ENCODE measurements around the gene HOXB3. TPM values are rescaled to one million over a fixed set of nuclear protein-coding genes. Genes with fewer than 3 reads are reported as not detected.

HOXB3 gene
- total and polyA plus RNA-seq, 7 donors, result 6.2 to 64.3 (median 25.3) TPM

DNA sequence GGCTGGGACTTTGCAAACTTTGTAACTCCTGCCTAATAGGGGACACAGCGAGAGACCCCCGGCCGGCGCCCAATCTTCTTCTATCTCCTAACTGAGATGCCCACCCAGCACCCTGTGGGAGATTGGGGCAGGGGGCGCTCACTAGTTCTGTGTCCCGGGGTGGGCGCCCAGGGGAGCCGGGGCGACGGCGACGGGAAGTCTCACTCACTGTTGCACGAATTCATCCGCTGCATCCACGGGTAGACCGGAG, 7.4 kb upstream of the HOXB3 start:
- intact Hi-C loops (cut with DNase I), result no loop called here
- H3K27ac ChIP-seq, result peak overlapping the region; percentile 23 to 99 (median 86)
- no peak for DNase-seq
- TF ChIP-seq, protein P1, sequence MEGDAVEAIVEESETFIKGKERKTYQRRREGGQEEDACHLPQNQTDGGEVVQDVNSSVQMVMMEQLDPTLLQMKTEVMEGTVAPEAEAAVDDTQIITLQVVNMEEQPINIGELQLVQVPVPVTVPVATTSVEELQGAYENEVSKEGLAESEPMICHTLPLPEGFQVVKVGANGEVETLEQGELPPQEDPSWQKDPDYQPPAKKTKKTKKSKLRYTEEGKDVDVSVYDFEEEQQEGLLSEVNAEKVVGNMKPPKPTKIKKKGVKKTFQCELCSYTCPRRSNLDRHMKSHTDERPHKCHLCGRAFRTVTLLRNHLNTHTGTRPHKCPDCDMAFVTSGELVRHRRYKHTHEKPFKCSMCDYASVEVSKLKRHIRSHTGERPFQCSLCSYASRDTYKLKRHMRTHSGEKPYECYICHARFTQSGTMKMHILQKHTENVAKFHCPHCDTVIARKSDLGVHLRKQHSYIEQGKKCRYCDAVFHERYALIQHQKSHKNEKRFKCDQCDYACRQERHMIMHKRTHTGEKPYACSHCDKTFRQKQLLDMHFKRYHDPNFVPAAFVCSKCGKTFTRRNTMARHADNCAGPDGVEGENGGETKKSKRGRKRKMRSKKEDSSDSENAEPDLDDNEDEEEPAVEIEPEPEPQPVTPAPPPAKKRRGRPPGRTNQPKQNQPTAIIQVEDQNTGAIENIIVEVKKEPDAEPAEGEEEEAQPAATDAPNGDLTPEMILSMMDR (IDR thresholded peaks at IDR 0.05), result no peak
- no peak for TF ChIP-seq POLR2A (IDR thresholded peaks at IDR 0.05)
- TF ChIP-seq EP300 (IDR thresholded peaks at IDR 0.05), result no peak
- no peak for TF ChIP-seq POLR2AphosphoS5 (IDR thresholded peaks at IDR 0.05)
- no peaks in the 10 kb centered on the region for H3K36me3 ChIP-seq
- WGBS, 2 donors, result 10 to 28% methylated on average over 16 of the region's 16 CpGs
- no peaks in the 10 kb centered on the region for H3K9me3 ChIP-seq
- H3K4me3 ChIP-seq, result peak overlapping the region; percentile 50 to 70 (median 60)
- H3K4me1 ChIP-seq, result peaks cover 0 to 88% (median 77%) of the 10 kb centered on the region in 4 donors
- H3K27me3 ChIP-seq, result peaks cover 0 to 11% (median 0%) of the 10 kb centered on the region in 3 donors

DNA sequence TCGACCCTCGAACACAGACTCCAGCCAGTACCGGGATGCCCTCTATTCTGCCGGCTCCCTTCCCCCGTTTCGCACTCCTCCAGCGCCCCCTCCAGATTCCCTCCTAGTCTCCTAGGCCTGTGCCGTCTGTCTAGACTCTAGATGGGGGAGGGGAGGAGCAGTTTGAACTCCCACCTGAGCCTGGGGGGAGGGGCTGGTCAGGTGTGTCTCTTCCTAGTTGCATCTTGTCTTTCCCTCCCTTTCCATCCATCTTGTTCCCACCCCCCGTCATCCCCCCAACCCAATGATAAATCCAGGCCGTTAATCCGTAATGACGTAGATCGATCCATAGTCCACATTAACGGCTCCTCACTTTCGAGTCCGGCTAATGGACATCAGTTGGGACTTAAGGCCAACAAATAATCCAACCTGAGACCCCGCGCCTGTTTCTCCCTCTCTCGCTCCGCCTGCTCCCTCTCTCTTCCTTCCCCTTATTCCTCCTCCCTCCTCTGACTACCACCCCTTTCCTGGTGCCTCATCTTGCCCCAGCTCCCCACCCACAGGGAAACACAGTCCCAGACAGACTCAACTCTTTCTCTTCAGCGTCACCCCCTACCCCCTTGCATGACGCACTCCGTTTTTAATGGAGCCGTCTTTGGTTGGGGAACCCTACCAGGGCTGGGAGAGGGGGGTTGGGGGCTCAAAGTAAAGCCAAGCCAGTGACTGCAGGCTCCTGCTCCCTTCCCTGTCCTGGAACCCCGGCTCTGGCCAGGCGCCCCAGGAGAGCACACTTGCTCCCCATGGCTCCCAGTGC, 6.9 kb upstream of the HOXB3 start:
- intact Hi-C loops (cut with DNase I), result loop anchor here (1.0 kb wide), 1 partner anchor 261 kb away; no protein-coding TSS in a partner anchor

DNA sequence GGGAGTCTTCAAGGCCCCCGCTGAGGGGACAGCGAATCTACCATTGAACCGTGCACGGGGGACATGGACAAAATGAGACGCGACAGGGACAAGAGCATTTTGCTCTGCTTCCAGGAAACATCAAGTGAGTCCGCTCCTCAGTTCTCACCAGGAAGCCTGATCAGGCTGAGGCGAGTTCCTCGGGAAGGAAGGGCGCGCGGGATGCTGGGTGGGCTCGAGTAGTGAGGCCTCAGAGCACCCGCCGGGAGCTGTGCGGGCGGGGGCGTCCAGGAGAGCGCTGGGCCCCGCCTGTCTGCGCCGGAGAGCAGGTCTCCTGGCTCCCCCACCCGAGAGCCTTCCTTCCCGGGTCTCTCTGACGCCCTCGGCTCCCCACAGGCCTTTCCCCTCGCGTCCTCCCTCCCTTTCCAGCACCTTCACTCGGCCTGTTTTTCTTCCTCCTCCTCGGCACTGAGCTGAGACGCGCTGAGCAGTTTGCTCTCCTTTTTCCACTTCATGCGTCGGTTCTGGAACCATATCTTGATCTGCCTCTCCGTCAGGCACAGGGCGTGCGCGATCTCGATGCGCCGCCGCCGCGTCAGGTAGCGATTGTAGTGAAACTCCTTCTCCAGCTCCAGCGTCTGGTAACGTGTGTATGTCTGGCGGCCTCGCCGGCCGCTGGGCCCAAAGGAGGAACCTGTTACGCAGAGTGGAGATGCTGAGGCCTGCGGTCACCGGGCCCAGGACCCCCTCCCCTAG, 6.1 kb upstream of the HOXB3 start:
- H3K27me3 ChIP-seq, result peaks cover 0 to 8% (median 0%) of the 10 kb centered on the region in 3 donors
- no peaks in the 10 kb centered on the region for H3K9me3 ChIP-seq
- 46 to 76% methylated on average over 54 of the region's 54 CpGs for WGBS, 2 donors
- intact Hi-C loops (cut with DNase I), result loop anchor here (1.0 kb wide), 1 partner anchor 260 kb away; no protein-coding TSS in a partner anchor
- peaks cover 0 to 76% (median 66%) of the 10 kb centered on the region in 4 donors for H3K4me1 ChIP-seq
- no peak for DNase-seq
- peak overlapping the region; percentile 50 to 70 (median 60) for H3K4me3 ChIP-seq
- no peaks in the 10 kb centered on the region for H3K36me3 ChIP-seq
- H3K27ac ChIP-seq, result peak overlapping the region in 3 of 4 donors; percentile 76 to 99 (median 95)
- TF ChIP-seq, protein P1 (IDR thresholded peaks at IDR 0.05), result no peak
- TF ChIP-seq EP300 (IDR thresholded peaks at IDR 0.05), result no peak
- no peak for TF ChIP-seq POLR2A (IDR thresholded peaks at IDR 0.05)
- peak in 1 of 4 donors; percentile 25 for TF ChIP-seq POLR2AphosphoS5 (IDR thresholded peaks at IDR 0.05)

More for the DNA sequence above, 6.9 kb upstream of the HOXB3 start:
- Histone ChIP-seq H3K36me3 (no peaks in the 10 kb centered on the region), H3K27me3 (peaks cover 0 to 11% (median 0%) of the 10 kb centered on the region in 3 donors), H3K27ac (peak overlapping the region in 3 of 4 donors; percentile 76 to 99 (median 95)), H3K4me1 (peaks cover 0 to 84% (median 72%) of the 10 kb centered on the region in 4 donors), H3K4me3 (peak overlapping the region; percentile 50 to 70 (median 60)), H3K9me3 (no peaks in the 10 kb centered on the region)
- TF ChIP-seq, protein P1 (IDR thresholded peaks at IDR 0.05), result no peak
- TF ChIP-seq EP300 (IDR thresholded peaks at IDR 0.05), result no peak
- TF ChIP-seq POLR2AphosphoS5 (IDR thresholded peaks at IDR 0.05), result peak in 3 of 4 donors; percentile 24 to 46 (median 46)
- no peak for TF ChIP-seq POLR2A (IDR thresholded peaks at IDR 0.05)
- 31 to 71% methylated on average over 26 of the region's 26 CpGs for WGBS, 2 donors
- peak; percentile 75 for DNase-seq

DNA sequence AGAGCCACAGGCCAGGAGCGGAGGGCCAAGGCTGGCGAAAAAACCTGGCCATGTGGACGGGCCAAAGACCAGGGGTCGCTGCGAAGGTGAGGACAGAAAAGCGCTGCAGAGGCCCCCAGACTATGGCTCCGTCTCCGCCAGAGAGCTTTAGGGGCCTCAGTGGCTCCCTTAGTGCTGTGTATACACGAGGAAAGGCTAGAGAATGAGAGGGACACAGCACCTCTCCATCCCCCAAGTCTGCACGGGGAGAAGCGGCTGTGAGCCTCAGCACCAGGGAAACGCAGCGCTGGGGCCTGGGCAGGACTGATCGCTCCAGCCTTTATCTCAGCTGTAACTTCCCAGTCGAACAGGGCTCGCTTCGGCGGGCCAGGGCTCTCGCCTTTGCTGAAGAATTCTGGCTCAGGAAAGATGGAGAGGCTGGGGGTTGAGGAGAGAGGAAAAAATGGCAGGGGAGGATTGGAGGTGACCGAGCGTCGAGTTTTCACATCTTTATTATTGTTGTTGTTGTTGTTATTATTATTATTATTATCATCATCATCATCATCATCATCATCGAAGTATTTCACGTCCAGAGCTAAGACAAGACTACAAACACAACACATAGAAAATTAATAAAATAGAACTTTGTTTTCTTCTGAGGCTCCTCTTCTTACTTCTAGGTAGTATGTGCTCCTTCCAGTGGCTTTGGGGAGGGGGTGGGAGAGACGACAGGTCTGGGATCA, 5.4 kb upstream of the HOXB3 start:
- H3K36me3 ChIP-seq, result no peaks in the 10 kb centered on the region
- H3K4me1 ChIP-seq, result peaks cover 0 to 76% (median 63%) of the 10 kb centered on the region in 4 donors
- DNase-seq, result no peak
- peaks cover 0 to 7% (median 0%) of the 10 kb centered on the region in 3 donors for H3K27me3 ChIP-seq
- peak overlapping the region; percentile 50 to 70 (median 60) for H3K4me3 ChIP-seq
- TF ChIP-seq, protein P1 (IDR thresholded peaks at IDR 0.05), result no peak
- TF ChIP-seq POLR2AphosphoS5 (IDR thresholded peaks at IDR 0.05), result no peak
- no peak for TF ChIP-seq POLR2A (IDR thresholded peaks at IDR 0.05)
- TF ChIP-seq EP300 (IDR thresholded peaks at IDR 0.05), result no peak
- intact Hi-C loops (cut with DNase I), result no loop called here
- 87 to 88% methylated on average over 25 of the region's 25 CpGs for WGBS, 2 donors
- H3K27ac ChIP-seq, result peak overlapping the region in 3 of 4 donors; percentile 95 to 99 (median 97)
- no peaks in the 10 kb centered on the region for H3K9me3 ChIP-seq

Data from sigmoid colon (tissue), 7 donors.